ENCODE data around the gene GRPEL1. TPM values are rescaled to one million over a fixed set of nuclear protein-coding genes. Genes with fewer than 3 reads are reported as not detected.
"Not testable (repeated sequence)": the region's sequence is repeated elsewhere in the genome, so short reads cannot be mapped to it uniquely, and the experiment has no call there.

Gene GRPEL1
- total and polyA plus RNA-seq, 2 experiments from 2014 or later, result 27.4 to 112 TPM

- TF ChIP-seq ZNF462 (CRISPR knock-in tag; IDR thresholded peaks at IDR 0.05) (no peak), EZH2 (IDR thresholded peaks at IDR 0.05; ENCODE audit: low read depth, unreplicated experiment) (no peak)
Observed at GRCh38 chr4:7083597-7084563, 16.0 kb upstream of the GRPEL1 start (continued).

- H3K79me2 ChIP-seq (replicated peaks; ENCODE audit: insufficient read depth); ATAC-seq; DNase-seq (ENCODE audit: low spot score); H3K4me1 ChIP-seq (ENCODE audit: insufficient read depth); H3K36me3 ChIP-seq (ENCODE audit: insufficient read depth); H3K9me3 Mint-ChIP-seq; H3F3A ChIP-seq (replicated peaks; ENCODE audit: low read depth); H3K4me3 Mint-ChIP-seq; H2AFZ ChIP-seq; H3K36me3 Mint-ChIP-seq (ENCODE audit: low read depth); H3K27ac Mint-ChIP-seq; H3K27ac ChIP-seq (ENCODE audit: low read depth); H3K4me3 ChIP-seq; H3K4me1 Mint-ChIP-seq; H4K20me1 ChIP-seq (replicated peaks; ENCODE audit: insufficient read depth); H3K9me2 ChIP-seq (ENCODE audit: insufficient read depth); H3K4me2 ChIP-seq: not testable (repeated sequence)
- H3K27me3 Mint-ChIP-seq (ENCODE audit: insufficient read depth, low read depth, poor library complexity), result peaks cover 17% of the 10 kb centered on the region
- peaks cover 22% of the 10 kb centered on the region for H3K27me3 ChIP-seq (ENCODE audit: insufficient read depth)
Observed at GRCh38 chr4:7079909-7080308, 12.0 kb upstream of the GRPEL1 start.

GRCh38 chr4:7079483-7079882, 11.6 kb upstream of the GRPEL1 start:
- H3F3A ChIP-seq (replicated peaks; ENCODE audit: low read depth); H3K27ac ChIP-seq (ENCODE audit: low read depth); H3K27ac Mint-ChIP-seq; H3K36me3 ChIP-seq (ENCODE audit: insufficient read depth); H3K9me3 Mint-ChIP-seq; H2AFZ ChIP-seq; H3K4me1 Mint-ChIP-seq; H3K9me2 ChIP-seq (ENCODE audit: insufficient read depth); H3K4me2 ChIP-seq; H4K20me1 ChIP-seq (replicated peaks; ENCODE audit: insufficient read depth); ATAC-seq; H3K4me3 ChIP-seq; DNase-seq (ENCODE audit: low spot score); H3K4me3 Mint-ChIP-seq; H3K36me3 Mint-ChIP-seq (ENCODE audit: low read depth); H3K79me2 ChIP-seq (replicated peaks; ENCODE audit: insufficient read depth); H3K4me1 ChIP-seq (ENCODE audit: insufficient read depth): not testable (repeated sequence)
- peaks cover 18% of the 10 kb centered on the region; the same call in 1 of the 2 replicates for H3K27me3 ChIP-seq (ENCODE audit: insufficient read depth)
- peaks cover 14% of the 10 kb centered on the region for H3K27me3 Mint-ChIP-seq (ENCODE audit: insufficient read depth, low read depth, poor library complexity)
